ENCODE data around the gene PTDSS2. TPM values are rescaled to one million over a fixed set of nuclear protein-coding genes. Genes with fewer than 3 reads are reported as not detected.
A peak's percentile ranks its signal among the peaks of the same experiment; 100 is the strongest.

PTDSS2 gene
- total and polyA plus RNA-seq, 8 donors = 11.6 to 264 (median 25.1) TPM

DNA sequence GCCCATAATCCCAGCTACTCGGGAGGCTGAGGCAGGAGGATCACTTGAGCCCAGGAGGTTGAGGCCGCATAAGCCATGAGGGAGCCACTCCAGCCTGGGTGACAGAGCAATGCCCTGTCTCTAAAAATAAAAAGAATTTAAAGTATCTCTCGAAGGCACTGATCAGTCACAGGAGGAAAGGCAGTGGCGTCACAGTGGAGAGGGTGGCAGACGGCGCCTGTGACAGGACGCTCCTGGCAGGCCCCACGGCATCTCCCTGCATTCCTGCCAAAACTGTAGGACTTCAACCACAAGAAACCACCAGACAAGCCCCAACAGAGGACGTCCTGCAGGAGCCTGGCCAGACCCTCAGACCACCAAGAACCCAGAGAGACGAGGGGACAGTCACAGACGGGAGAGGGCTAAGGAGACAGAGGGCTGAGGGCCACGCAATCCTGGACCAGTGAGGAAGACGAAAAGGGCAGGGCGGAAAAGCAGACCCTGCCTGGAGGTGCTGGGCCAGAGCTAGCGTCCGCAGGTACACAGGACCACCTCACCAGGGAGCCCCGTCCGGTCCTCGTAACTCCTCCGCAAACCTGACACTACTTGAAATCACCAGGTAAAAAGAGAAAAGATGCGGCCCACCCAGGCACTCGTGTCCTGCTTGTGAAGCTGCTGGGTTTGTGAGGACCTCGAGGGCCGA lies 51.1 kb downstream of the PTDSS2 start:
- no peak for DNase-seq
- no peak for TF ChIP-seq POLR2AphosphoS5 (IDR thresholded peaks at IDR 0.05)
- TF ChIP-seq EP300 (IDR thresholded peaks at IDR 0.05) = no peak
- no peak for TF ChIP-seq POLR2A (IDR thresholded peaks at IDR 0.05)
- intact Hi-C loops (cut with DNase I; ENCODE audit: low total_unique reads) = no loop called here
- Histone ChIP-seq H3K27ac (no peak overlapping the region), H3K4me1 (peaks cover 28 to 48% (median 43%) of the 10 kb centered on the region in 4 donors), H3K27me3 (no peaks in the 10 kb centered on the region), H3K9me3 (no peaks in the 10 kb centered on the region), H3K4me3 (no peak overlapping the region), H3K36me3 (peaks cover 56 to 62% (median 60%) of the 10 kb centered on the region in 4 donors)
- WGBS, 5 donors = 93 to 96% (median 94%) methylated on average over 24 of the region's 24 CpGs

- intact Hi-C loops (cut with DNase I; ENCODE audit: low total_unique reads) = no loop called here
- peak overlapping the region in 2 of 5 donors; percentile 98 to 100 for H3K27ac ChIP-seq
- no peaks in the 10 kb centered on the region for H3K27me3 ChIP-seq
- H3K4me1 ChIP-seq = peaks cover 29 to 48% (median 44%) of the 10 kb centered on the region in 4 donors
- TF ChIP-seq, protein P1, sequence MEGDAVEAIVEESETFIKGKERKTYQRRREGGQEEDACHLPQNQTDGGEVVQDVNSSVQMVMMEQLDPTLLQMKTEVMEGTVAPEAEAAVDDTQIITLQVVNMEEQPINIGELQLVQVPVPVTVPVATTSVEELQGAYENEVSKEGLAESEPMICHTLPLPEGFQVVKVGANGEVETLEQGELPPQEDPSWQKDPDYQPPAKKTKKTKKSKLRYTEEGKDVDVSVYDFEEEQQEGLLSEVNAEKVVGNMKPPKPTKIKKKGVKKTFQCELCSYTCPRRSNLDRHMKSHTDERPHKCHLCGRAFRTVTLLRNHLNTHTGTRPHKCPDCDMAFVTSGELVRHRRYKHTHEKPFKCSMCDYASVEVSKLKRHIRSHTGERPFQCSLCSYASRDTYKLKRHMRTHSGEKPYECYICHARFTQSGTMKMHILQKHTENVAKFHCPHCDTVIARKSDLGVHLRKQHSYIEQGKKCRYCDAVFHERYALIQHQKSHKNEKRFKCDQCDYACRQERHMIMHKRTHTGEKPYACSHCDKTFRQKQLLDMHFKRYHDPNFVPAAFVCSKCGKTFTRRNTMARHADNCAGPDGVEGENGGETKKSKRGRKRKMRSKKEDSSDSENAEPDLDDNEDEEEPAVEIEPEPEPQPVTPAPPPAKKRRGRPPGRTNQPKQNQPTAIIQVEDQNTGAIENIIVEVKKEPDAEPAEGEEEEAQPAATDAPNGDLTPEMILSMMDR (IDR thresholded peaks at IDR 0.05) = no peak
- H3K36me3 ChIP-seq = peaks cover 51 to 55% (median 53%) of the 10 kb centered on the region in 4 donors
- no peak for DNase-seq
- no peak overlapping the region for H3K4me3 ChIP-seq
- WGBS, 5 donors = 84 to 88% (median 88%) methylated on average over 14 to 19 of the region's 19 CpGs
- no peaks in the 10 kb centered on the region for H3K9me3 ChIP-seq
Observed at GRCh38 chr11:501683-502287, 51.7 kb downstream of the PTDSS2 start.

DNA sequence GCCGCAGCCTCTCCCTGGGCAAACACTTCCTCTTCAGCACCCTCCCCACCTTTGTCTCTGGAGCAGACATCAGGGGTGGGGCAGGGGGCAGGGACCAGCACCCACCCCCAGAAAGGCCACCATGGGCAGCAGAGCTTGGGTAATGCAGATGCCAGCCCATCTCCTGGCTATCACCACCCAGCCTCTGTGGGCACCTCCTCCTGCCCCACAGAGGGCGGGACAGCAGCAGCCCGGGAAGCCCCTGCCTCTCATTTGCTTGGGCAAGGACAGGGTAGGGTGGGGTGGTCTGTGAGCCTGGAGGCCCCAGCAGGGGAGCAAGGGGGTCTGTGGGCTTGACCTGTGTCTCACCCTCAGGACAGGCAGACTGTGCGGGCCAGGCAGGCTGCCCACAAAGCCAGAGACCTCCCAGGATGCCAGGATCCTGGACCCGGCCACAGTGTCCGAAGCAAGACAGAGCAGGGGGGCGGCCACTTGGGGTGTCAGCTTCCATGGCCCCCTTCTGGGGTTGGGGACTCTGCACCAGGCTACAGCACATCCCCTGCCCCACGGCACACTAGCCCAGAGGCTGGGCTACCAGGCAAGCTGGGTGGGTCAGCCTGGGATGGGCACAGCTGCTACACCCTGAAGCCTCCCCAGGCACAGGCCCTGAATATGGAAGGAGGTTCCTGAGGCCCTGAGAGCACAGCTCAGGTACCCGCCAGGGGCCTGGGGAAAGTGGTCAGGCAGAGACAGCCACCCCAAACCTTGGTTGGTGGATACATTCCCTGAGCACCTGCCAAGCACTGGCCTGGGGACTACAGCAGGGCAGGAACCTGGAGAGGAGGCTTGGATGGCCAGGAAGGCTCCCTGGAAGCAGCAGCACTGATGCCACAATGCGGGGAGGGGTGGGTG lies 52.5 kb downstream of the PTDSS2 start:
- H3K36me3 ChIP-seq = peaks cover 44 to 48% (median 46%) of the 10 kb centered on the region in 4 donors
- no peaks in the 10 kb centered on the region for H3K27me3 ChIP-seq
- peak in 1 of 2 donors; percentile 7 for DNase-seq
- peak overlapping the region in 3 of 5 donors; percentile 98 to 100 (median 98) for H3K27ac ChIP-seq
- intact Hi-C loops (cut with DNase I; ENCODE audit: low total_unique reads) = no loop called here
- TF ChIP-seq POLR2AphosphoS5 (IDR thresholded peaks at IDR 0.05) = no peak
- TF ChIP-seq EP300 (IDR thresholded peaks at IDR 0.05) = no peak
- TF ChIP-seq, protein P1 (IDR thresholded peaks at IDR 0.05) = no peak
- TF ChIP-seq POLR2A (IDR thresholded peaks at IDR 0.05) = no peak
- no peaks in the 10 kb centered on the region for H3K9me3 ChIP-seq
- H3K4me1 ChIP-seq = peaks cover 29 to 51% (median 46%) of the 10 kb centered on the region in 4 donors
- peak overlapping the region in 1 of 4 donors; percentile 56 for H3K4me3 ChIP-seq
- WGBS, 5 donors = 79 to 87% (median 81%) methylated on average over 3 to 10 of the region's 10 CpGs

- Histone ChIP-seq H3K27ac (peak overlapping the region in 4 of 5 donors; percentile 70 to 100 (median 98)), H3K4me1 (peaks cover 35 to 59% (median 54%) of the 10 kb centered on the region in 4 donors), H3K36me3 (peaks cover 35 to 40% (median 37%) of the 10 kb centered on the region in 4 donors), H3K27me3 (no peaks in the 10 kb centered on the region), H3K4me3 (peak overlapping the region; percentile 48 to 61 (median 54)), H3K9me3 (no peaks in the 10 kb centered on the region)
- peak in 1 of 2 donors; percentile 31 for DNase-seq
- TF ChIP-seq EP300 (IDR thresholded peaks at IDR 0.05) (no peak), POLR2A (IDR thresholded peaks at IDR 0.05) (no peak), POLR2AphosphoS5 (IDR thresholded peaks at IDR 0.05) (no peak)
- TF ChIP-seq, protein P1 (IDR thresholded peaks at IDR 0.05) = no peak
- WGBS, 5 donors = 38 to 72% (median 65%) methylated on average over 7 to 24 of the region's 24 CpGs
- intact Hi-C loops (cut with DNase I; ENCODE audit: low total_unique reads) = no loop called here
Observed at GRCh38 chr11:503179-503981, 53.3 kb downstream of the PTDSS2 start.

Data from stomach (tissue), 9 donors.